BE2C (cell line): ENCODE results near the gene HK1.

Source experiments
- DNase-seq: peaks from one replicate; pipeline ENCODE4 v3.0.0-alpha.2; 2020
- H3K27me3 ChIP-seq: fragments of 250-450 bp; sonication (Bioruptor Pico); 2 replicates; pipeline ENCODE4 v1.5.1; 2020; ENCODE audit warnings: mild to moderate bottlenecking
- H3K36me3 ChIP-seq: fragments of 250-450 bp; sonication (Bioruptor Pico); 2 replicates; pipeline ENCODE4 v1.5.1; 2020; ENCODE audit warnings: mild to moderate bottlenecking
- H3K4me1 ChIP-seq: fragments of 250-450 bp; sonication (Bioruptor Pico); 2 replicates; pipeline ENCODE4 v1.5.1; 2020
- H3K4me3 ChIP-seq: 2 replicates; pipeline ENCODE4 v1.5.1; 2011; ENCODE audit warnings: low read depth, low read length
- H3K9me3 ChIP-seq: fragments of 250-450 bp; sonication (Bioruptor Pico); 2 replicates; pipeline ENCODE4 v1.5.1; 2020
- TF ChIP-seq, protein P1 (sequence below): IDR thresholded peaks from 2 replicates; pipeline ENCODE4 v1.5.1; 2012; ENCODE audit warnings: mild to moderate bottlenecking, low read depth, low read length

Gene HK1

DNA sequence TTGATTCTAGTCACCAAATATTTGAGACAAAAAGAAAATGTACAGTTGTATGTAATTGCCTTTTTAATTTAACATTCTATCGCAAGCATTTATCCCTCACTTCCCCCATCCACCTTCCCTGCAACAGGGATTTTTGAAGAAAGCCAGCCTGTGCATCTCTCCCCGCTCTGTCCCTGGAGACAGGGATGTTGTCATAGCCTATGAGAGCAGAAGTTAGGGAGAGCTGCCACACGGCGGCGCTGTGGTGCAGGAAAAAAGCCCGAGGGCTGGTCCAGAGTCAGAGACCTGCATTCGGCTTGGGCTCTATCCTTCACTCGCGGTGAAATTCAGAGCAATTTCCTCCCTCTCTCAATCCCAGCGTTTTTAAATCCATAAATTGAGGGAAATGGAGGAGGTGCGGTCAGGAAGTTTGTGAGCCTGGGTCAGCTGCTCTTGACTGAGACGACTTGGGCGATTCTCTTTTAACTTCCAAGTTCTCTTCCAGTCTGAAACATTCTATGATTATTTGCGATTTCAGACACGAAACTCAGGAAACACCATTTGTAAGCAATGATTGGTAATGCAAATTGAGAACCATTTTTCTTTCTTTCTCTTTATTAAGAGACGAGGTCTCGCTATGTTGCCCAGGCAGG lies 40.7 kb upstream of the HK1 start:
- DNase-seq, result peak; percentile 86
- H3K36me3 ChIP-seq, result no peaks in the 10 kb centered on the region
- no peaks in the 10 kb centered on the region for H3K4me1 ChIP-seq
- no peaks in the 10 kb centered on the region for H3K27me3 ChIP-seq
- TF ChIP-seq, protein P1, sequence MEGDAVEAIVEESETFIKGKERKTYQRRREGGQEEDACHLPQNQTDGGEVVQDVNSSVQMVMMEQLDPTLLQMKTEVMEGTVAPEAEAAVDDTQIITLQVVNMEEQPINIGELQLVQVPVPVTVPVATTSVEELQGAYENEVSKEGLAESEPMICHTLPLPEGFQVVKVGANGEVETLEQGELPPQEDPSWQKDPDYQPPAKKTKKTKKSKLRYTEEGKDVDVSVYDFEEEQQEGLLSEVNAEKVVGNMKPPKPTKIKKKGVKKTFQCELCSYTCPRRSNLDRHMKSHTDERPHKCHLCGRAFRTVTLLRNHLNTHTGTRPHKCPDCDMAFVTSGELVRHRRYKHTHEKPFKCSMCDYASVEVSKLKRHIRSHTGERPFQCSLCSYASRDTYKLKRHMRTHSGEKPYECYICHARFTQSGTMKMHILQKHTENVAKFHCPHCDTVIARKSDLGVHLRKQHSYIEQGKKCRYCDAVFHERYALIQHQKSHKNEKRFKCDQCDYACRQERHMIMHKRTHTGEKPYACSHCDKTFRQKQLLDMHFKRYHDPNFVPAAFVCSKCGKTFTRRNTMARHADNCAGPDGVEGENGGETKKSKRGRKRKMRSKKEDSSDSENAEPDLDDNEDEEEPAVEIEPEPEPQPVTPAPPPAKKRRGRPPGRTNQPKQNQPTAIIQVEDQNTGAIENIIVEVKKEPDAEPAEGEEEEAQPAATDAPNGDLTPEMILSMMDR, result peak; percentile 93
- H3K9me3 ChIP-seq, result no peaks in the 10 kb centered on the region
- no peak overlapping the region for H3K4me3 ChIP-seq

DNA sequence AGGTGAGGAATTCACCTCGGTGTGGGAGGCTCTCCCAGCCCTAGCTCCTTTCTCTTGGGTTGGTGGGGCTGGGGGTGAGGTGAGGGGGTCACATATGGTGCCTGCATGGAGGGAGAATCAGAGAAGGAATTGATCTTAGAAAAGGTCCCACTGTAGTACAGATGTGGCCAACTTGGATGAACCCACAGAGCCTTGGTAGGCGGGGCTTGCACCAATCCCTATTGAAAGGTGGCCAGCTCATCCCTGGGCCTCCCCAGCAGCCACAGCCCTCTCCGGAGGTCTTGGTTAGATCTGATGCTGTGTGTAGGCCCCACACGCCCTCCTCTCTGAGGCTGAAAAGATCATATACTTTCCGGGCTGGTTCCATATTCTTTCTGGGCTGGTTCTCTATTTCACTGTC lies 39.2 kb upstream of the HK1 start:
- Histone ChIP-seq H3K9me3 (no peaks in the 10 kb centered on the region), H3K36me3 (no peaks in the 10 kb centered on the region), H3K4me3 (no peak overlapping the region), H3K4me1 (no peaks in the 10 kb centered on the region), H3K27me3 (no peaks in the 10 kb centered on the region)
- DNase-seq, result no peak
- TF ChIP-seq, protein P1, result no peak

DNA sequence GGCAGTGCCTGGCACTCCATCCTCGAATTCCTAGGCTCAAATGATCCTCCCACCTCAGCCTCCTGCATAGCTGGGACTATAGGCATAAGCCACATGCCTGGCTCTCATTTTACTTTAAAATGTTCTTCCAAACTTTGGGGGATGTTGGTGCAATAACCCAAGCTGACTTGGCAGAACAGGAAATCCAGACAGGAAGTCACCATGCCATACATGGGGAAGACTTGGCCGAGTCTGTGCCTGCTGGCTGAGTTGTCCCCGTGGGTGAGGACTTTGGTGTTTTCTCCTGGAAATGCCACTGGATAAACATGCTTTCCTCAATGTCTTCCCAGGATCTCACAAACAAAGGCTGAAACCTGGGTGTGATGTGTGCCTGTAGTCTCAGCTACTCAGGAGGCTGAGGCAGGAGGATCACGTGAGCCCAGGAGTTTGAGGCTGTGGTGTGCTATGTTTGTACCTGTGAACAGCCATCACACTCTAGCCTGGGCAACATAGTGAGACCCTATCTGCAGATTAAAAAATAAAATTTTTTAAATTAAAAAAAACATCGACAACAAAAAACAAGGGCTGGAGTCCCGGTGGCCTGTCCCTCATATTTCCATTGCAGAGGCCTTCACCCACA lies 38.4 kb upstream of the HK1 start:
- H3K36me3 ChIP-seq, result no peaks in the 10 kb centered on the region
- H3K4me1 ChIP-seq, result no peaks in the 10 kb centered on the region

DNA sequence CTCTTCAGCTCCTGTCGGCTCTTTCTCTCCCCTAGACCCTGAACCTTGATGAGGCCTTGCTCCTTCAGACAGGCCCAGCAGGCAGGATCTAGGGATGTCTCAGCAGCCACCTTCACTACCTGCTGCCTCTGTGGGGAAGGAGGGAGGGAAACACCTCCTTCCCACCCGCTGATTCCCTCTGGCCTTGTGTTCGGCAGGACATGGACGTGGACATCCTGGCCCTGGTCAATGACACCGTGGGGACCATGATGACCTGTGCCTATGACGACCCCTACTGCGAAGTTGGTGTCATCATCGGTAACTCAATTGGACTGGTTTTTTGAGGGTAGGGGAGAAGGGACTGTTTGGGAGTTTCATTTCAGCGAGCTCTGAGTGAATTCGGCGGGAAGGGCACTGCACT lies 37.8 kb upstream of the HK1 start:
- H3K4me1 ChIP-seq, result no peaks in the 10 kb centered on the region
- no peaks in the 10 kb centered on the region for H3K9me3 ChIP-seq
- no peak for DNase-seq
- H3K36me3 ChIP-seq, result no peaks in the 10 kb centered on the region
- TF ChIP-seq, protein P1, result no peak
- no peaks in the 10 kb centered on the region for H3K27me3 ChIP-seq
- H3K4me3 ChIP-seq, result no peak overlapping the region

More for the DNA sequence above, 38.4 kb upstream of the HK1 start:
- no peak for DNase-seq
- Histone ChIP-seq H3K9me3 (no peaks in the 10 kb centered on the region), H3K4me3 (no peak overlapping the region), H3K27me3 (no peaks in the 10 kb centered on the region)
- TF ChIP-seq, protein P1, result no peak

DNA sequence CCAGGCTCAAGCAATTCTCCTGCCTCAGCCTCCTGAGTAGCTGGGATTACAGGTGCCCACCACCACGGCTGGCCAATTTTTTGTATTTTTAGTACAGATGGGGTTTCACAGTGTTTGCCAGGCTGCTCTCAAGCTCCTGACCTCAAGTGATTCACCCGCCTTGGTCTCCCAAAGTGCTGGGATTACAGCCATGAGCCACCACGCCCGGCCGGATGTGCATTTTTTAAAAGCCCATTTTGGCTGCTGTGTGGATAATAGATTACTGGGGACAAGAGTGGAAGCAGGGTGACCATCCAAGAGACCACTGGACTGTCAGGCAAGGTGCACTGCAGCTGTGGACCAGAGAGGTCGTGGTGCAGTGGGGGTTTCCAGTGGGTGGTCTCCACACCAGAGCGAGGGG lies 36.7 kb upstream of the HK1 start:
- Histone ChIP-seq H3K4me3 (no peak overlapping the region), H3K9me3 (no peaks in the 10 kb centered on the region), H3K27me3 (no peaks in the 10 kb centered on the region), H3K4me1 (no peaks in the 10 kb centered on the region), H3K36me3 (no peaks in the 10 kb centered on the region)
- DNase-seq, result no peak
- TF ChIP-seq, protein P1, result no peak

DNA sequence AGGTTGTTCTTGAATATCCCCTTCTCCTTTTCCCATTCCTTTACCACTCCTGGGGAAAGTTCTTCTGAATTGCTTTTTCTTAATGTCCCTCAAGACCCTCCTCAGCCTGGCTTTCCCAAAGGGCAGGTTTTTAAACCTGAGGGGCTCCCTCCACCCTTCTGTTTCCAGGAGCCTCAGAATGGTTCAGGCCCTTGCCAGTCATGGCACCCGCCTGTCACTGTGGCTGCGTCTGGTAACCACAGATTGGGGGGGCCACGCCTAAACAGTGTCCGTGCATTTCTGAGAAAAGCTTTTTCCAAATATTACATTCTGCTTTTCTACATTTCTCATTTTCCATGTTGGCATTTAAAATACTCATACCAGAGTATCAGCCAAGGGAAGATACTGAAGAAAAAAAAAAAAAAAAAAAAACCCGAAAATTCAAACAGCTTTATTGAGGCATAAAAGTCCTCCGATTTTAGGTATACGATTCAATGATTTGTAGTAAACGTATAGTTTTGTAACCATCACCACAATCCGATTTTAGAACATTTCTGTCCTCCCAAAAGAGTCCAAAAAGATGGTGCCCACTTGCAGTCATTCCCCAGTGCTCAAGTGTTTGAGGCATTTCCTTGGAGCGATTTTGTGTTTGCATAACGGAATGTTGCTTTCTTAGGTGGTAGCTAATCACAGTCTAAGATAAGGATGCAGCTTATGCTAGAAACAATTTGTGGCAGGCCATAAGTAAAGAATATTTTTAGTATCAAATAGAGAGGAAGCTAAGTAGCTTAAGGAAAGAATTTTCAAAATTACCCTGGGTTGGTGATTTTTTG lies 36.0 kb upstream of the HK1 start:
- Histone ChIP-seq H3K9me3 (no peaks in the 10 kb centered on the region), H3K36me3 (no peaks in the 10 kb centered on the region), H3K4me3 (no peak overlapping the region), H3K4me1 (no peaks in the 10 kb centered on the region), H3K27me3 (no peaks in the 10 kb centered on the region)
- TF ChIP-seq, protein P1, result no peak
- no peak for DNase-seq
